A673 (cell line): ENCODE measurements around the gene GALNT7. TPM values are rescaled to one million over a fixed set of nuclear protein-coding genes. Genes with fewer than 3 reads are reported as not detected.

Source experiments
- BruUV-seq: library from RNA; stranded (reverse); fragments of 400-500 nt; replicated peaks from 2 replicates; lab custom pipeline; 2021; lab: Mats Ljungman, UMichigan
- CTCF ChIA-PET: fragments of 300-600 bp; sonication (Branson Sonifier 250); formaldehyde crosslinking; loops from one replicate; lab custom pipeline; 2022; ENCODE audit warnings: antibody characterized with exemption; lab: Charles Lee
- POLR2A ChIA-PET: fragments of 300-600 bp; sonication (Branson Sonifier 250); formaldehyde crosslinking; loops from one replicate; lab custom pipeline; 2022; ENCODE audit warnings: antibody characterized with exemption; ENCODE audit not compliant: low non-redundant PET; lab: Charles Lee
- DNase-seq: peaks from one replicate; pipeline ENCODE4 v3.0.0-alpha.2; 2015; ENCODE audit warnings: low spot score
- H3K27ac ChIP-seq: fragments of 200-600 bp; sonication (generic); 2 replicates; pipeline ENCODE4 v1.5.1; 2016; ENCODE audit warnings: mixed run types, low read depth, mild to moderate bottlenecking, mixed read lengths, antibody characterized with exemption, low read length; ENCODE audit not compliant: poor library complexity, severe bottlenecking
- H3K27me3 ChIP-seq: fragments of 200-600 bp; sonication (generic); replicated peaks from 2 replicates; pipeline ENCODE4 v1.6.1; 2017; ENCODE audit warnings: mixed run types, low read depth, mild to moderate bottlenecking, mixed read lengths, antibody characterized with exemption, low read length; ENCODE audit not compliant: insufficient read depth, poor library complexity
- H3K36me3 ChIP-seq: fragments of 200-600 bp; sonication (generic); 2 replicates; pipeline ENCODE4 v1.6.1; 2016; ENCODE audit warnings: mixed run types, mild to moderate bottlenecking, mixed read lengths, antibody characterized with exemption, low read length; ENCODE audit not compliant: insufficient read depth, poor library complexity, severe bottlenecking
- H3K4me1 ChIP-seq: fragments of 200-600 bp; sonication (generic); 2 replicates; pipeline ENCODE4 v1.6.1; 2017; ENCODE audit warnings: mixed run types, mild to moderate bottlenecking, mixed read lengths, antibody characterized with exemption, low read length; ENCODE audit not compliant: insufficient read depth, poor library complexity, severe bottlenecking
- H3K4me3 ChIP-seq: fragments of 200-600 bp; sonication (generic); 2 replicates; pipeline ENCODE4 v1.5.1; 2016; ENCODE audit warnings: low read depth, mixed run types, mild to moderate bottlenecking, mixed read lengths, low read length; ENCODE audit not compliant: poor library complexity, severe bottlenecking
- H3K9me3 ChIP-seq: fragments of 200-600 bp; sonication (generic); 2 replicates; pipeline ENCODE4 v1.6.1; 2016; ENCODE audit warnings: mixed run types, low read depth, mild to moderate bottlenecking, mixed read lengths, antibody characterized with exemption, low read length; ENCODE audit not compliant: poor library complexity, severe bottlenecking
- EZH2 ChIP-seq: fragments of 200-600 bp; sonication (generic); IDR thresholded peaks from 2 replicates; pipeline ENCODE4 v1.6.1; 2017; ENCODE audit warnings: borderline replicate concordance, low read depth, mild to moderate bottlenecking, mixed read lengths, antibody characterized with exemption, low read length; ENCODE audit not compliant: poor library complexity, severe bottlenecking
- intact Hi-C: fragments of 100-400 bp; cut with micrococcal nuclease; formaldehyde crosslinking; loops from one replicate; pipeline ENCODE4 v1.10.0; 2022; ENCODE audit not compliant: unreplicated experiment
- total RNA-seq: library from RNA; stranded (reverse); gene quantifications from 2 replicates; pipeline ENCODE4 v1.2.3, GENCODE V29; 2021
- TF ChIP-seq, protein P1 (sequence below): fragments of 300-800, 200-600 bp; sonication (generic); conservative IDR thresholded peaks from 2 replicates; pipeline ENCODE4 v1.5.1; 2017; ENCODE audit warnings: low read depth, mild to moderate bottlenecking, antibody characterized with exemption, low read length, moderate library complexity, mixed read lengths

GALNT7 gene
- total RNA-seq, 1 experiment from 2014 or later: 89.7 TPM

DNA sequence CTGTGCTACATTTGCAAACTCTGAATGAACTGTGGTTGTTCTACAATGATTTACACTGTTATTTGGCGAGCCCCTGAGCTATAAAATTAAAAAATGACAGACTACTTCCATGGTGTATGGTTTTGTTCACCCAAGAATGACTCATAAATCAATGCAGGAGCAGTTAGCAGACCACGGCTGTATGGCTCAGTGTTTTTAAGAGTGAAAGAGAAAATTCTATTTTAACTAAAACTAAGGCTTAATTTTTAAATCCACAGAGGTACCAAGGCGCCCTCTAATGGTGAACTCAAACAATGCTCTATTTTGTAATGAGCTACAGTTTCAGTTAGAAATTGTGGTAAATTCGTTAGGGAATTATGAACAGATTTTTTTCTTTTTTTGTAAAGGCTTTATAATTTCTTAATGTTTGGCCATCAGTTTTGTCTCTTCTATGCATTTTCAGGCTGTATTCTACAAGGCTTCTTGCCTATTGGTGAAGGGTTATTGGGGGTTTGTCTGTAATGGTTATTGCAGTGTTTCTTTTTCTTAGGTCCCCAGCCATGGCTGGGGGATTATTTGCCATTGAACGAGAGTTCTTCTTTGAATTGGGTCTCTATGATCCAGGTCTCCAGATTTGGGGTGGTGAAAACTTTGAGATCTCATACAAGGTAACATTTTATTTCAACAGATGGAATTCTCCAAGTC lies 133.0 kb downstream of the GALNT7 start:
- Histone ChIP-seq H3K9me3 (peaks cover 6% of the 10 kb centered on the region), H3K36me3 (peaks cover 14% of the 10 kb centered on the region), H3K27ac (peak overlapping the region; percentile 34), H3K4me1 (peaks cover 15% of the 10 kb centered on the region), H3K4me3 (no peak overlapping the region), H3K27me3 (no peaks in the 10 kb centered on the region)
- peak; percentile 69 for DNase-seq
- TF ChIP-seq, protein P1, sequence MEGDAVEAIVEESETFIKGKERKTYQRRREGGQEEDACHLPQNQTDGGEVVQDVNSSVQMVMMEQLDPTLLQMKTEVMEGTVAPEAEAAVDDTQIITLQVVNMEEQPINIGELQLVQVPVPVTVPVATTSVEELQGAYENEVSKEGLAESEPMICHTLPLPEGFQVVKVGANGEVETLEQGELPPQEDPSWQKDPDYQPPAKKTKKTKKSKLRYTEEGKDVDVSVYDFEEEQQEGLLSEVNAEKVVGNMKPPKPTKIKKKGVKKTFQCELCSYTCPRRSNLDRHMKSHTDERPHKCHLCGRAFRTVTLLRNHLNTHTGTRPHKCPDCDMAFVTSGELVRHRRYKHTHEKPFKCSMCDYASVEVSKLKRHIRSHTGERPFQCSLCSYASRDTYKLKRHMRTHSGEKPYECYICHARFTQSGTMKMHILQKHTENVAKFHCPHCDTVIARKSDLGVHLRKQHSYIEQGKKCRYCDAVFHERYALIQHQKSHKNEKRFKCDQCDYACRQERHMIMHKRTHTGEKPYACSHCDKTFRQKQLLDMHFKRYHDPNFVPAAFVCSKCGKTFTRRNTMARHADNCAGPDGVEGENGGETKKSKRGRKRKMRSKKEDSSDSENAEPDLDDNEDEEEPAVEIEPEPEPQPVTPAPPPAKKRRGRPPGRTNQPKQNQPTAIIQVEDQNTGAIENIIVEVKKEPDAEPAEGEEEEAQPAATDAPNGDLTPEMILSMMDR: peak; percentile 92
- TF ChIP-seq EZH2: no peak
- ChIA-PET POLR2A (interaction anchor here (0.5 to 0.9 kb wide), 4 partner anchors 16 to 231 kb away, joined by 3 to 5 read pairs (median 3); partner anchors contain the start of gene HMGB2), CTCF (interaction anchor here (0.6 to 2.5 kb wide), 15 partner anchors 8 to 409 kb away, joined by 3 to 36 read pairs (median 5); no protein-coding TSS in a partner anchor)
- BruUV-seq: no TSS peak
- intact Hi-C loops: loop anchor here (2.0 to 5.0 kb wide), 2 partner anchors 43 to 289 kb away; no protein-coding TSS in a partner anchor

GRCh38 chr4:173307778-173308177 lies 139.2 kb downstream of the GALNT7 start:
- H3K27me3 ChIP-seq: no peaks in the 10 kb centered on the region
- no TSS peak for BruUV-seq
- H3K4me1 ChIP-seq: peaks cover 21% of the 10 kb centered on the region
- peaks cover 6% of the 10 kb centered on the region for H3K9me3 ChIP-seq
- intact Hi-C loops: no loop called here
- POLR2A ChIA-PET: no interaction called here
- H3K27ac ChIP-seq: no peak overlapping the region
- no peak for TF ChIP-seq EZH2
- TF ChIP-seq, protein P1: no peak
- peaks cover 29% of the 10 kb centered on the region for H3K36me3 ChIP-seq
- DNase-seq: no peak
- no peak overlapping the region for H3K4me3 ChIP-seq
- CTCF ChIA-PET: no interaction called here

DNA sequence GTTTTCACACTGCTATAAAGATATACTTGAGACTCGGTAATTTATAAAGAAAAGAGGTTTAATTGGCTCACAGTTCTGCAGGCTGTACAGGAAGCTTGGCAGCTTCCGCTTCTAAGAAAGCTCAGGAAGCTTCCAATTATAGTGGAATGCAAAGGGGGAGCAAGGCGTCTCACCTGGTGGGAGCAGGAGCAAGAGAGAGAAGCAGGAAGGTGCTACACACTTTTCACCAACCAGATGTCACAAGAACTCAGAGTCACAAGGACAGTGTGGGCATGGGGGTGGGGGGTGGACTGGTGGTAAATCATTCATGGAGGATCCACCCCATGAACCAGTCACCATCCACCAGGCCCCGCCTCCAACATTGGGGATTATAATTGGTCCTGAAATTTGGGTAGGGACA lies 142.8 kb downstream of the GALNT7 start:
- no peaks in the 10 kb centered on the region for H3K27me3 ChIP-seq
- intact Hi-C loops: no loop called here
- POLR2A ChIA-PET: no interaction called here
- peak; percentile 80 for DNase-seq
- H3K4me3 ChIP-seq: no peak overlapping the region
- H3K27ac ChIP-seq: peak overlapping the region; percentile 53
- CTCF ChIA-PET: no interaction called here
- H3K9me3 ChIP-seq: no peaks in the 10 kb centered on the region
- BruUV-seq: no TSS peak
- TF ChIP-seq, protein P1: no peak
- TF ChIP-seq EZH2: no peak
- peaks cover 17% of the 10 kb centered on the region for H3K36me3 ChIP-seq
- peaks cover 21% of the 10 kb centered on the region for H3K4me1 ChIP-seq
